ENCODE measurements around the gene KIF23.

Gene KIF23

DNA sequence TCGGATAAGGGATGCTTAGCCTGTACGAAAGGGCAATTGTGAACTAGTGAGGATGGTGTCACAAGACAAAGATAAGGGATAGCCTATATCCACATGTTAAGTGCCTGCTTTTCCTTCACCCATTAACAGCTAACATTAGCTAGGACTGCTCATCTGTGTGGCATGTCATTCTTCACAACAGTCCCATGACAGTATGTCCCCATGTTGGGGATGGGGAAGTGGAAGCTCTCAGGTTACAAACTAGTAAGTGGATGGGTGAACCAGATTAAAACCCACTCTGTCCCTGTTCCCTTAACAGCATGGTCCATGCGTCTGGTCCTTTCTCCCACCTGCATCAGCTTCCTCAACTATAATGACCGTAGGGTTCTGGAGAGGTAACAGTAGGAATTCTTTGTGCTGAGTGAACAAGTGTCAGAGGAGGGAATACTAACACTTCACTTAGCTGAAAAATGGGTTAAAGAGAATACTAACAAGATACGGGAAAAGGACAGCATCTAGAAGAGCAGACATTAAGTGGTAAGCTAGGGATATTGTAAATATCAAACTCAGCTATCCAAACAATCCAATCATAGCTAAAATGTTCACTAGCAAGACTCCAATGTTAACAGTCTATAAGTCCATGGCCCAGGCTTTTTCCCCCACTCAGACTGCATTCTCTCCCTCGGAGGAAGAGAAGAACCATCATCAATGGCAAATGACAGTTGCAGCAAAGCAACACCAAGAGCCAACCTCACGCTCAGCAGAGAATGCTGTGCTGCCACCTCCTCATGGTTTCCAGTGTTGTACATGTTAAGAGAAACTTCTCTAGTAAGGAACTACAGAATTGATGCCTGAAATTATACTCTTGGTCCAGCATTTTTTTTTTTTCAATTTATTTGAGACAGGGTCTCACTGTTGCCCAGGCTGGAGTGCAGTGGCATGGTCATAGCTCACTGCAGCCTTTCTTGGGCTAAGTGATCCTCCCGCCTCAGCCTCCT is 43.4 kb downstream of the KIF23 start:
- H3K4me1 Mint-ChIP-seq: peaks cover 34% of the 10 kb centered on the region
- H3K36me3 Mint-ChIP-seq: peaks cover 12% of the 10 kb centered on the region
- H3K4me3 Mint-ChIP-seq: no peak overlapping the region
- no peaks in the 10 kb centered on the region for H3K27me3 Mint-ChIP-seq
- DNase-seq (ENCODE audit: low spot score in 2 of 2) (no peak), ATAC-seq (ENCODE audit: low read depth) (no peak)
- no peaks in the 10 kb centered on the region for H3K9me3 Mint-ChIP-seq
- H3K27ac Mint-ChIP-seq: peak overlapping the region; percentile 68

DNA sequence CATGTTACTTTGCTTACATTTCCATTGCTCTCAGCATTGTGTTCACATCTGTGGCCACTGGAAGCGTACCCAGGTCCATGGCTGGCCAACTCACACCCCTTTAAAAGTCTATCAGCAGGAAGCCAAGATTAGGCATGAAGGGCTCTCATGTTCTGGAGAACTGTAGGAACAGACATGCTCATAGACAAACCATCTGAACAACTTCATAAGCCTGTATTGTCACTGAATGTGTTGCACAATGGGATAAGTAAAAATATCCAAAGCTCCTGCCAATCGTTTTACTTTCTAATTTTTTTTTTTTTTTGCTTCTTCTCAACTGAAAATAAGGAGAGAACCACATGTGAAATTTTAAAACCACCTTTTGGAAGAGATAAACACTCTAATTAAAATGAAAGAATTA is 44.9 kb downstream of the KIF23 start:
- no peak for ATAC-seq (ENCODE audit: low read depth)
- Mint-ChIP-seq H3K4me1 (peaks cover 29% of the 10 kb centered on the region), H3K36me3 (peaks cover 12% of the 10 kb centered on the region), H3K27ac (no peak overlapping the region), H3K4me3 (no peak overlapping the region), H3K9me3 (no peaks in the 10 kb centered on the region), H3K27me3 (no peaks in the 10 kb centered on the region)
- no peak for DNase-seq (ENCODE audit: low spot score in 2 of 2)

DNA sequence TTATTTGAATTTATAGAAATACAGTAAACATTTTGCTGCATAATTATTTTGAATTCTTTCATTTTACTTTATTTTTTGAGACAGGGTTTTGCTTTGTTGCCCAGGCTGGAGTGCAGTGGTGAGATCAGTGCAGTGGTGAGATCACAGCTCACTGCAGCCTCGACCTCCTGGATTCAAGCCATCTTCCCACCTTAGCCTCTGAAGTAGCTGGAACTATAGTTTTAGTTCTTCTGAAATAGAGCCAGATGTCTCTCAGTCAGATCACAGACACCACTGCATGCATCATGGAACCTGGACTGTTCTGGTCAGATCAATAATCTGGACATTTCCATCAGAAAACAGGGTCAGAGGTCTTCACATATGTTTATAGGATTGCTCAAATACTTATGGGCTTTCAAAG is 46.3 kb downstream of the KIF23 start:
- Mint-ChIP-seq H3K4me1 (peaks cover 17% of the 10 kb centered on the region), H3K27ac (no peak overlapping the region), H3K9me3 (no peaks in the 10 kb centered on the region), H3K27me3 (no peaks in the 10 kb centered on the region), H3K4me3 (no peak overlapping the region), H3K36me3 (peaks cover 8% of the 10 kb centered on the region)
- DNase-seq (ENCODE audit: low spot score in 2 of 2) (no peak), ATAC-seq (ENCODE audit: low read depth) (no peak)

DNA sequence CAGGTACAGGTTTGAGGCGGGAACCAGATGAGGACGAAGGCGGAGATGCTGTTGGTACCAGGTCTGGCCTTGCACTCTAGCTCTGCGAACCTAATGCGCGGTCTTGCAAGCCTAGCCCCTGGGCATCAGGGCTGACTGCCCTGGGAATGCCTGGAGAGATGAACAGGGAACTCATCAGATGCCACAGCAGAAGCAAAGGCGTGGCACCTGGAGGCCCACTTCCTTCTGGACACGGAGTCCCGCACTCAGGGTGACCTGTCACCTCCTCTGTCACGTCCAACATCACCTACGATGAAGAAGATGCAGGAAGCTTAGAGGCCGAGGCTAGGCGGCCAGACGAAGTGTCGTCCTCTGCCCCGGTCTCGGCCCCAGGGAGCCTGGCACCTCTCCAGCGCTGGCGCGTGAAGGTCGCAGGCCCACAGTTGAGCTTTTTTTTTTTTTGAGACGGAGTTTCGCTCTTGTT is 47.9 kb downstream of the KIF23 start:
- H3K4me3 Mint-ChIP-seq: peak overlapping the region; percentile 88
- H3K4me1 Mint-ChIP-seq: peaks cover 13% of the 10 kb centered on the region
- DNase-seq (ENCODE audit: low spot score in 2 of 2): peak in 1 of 2 donors; percentile 11
- ATAC-seq (ENCODE audit: low read depth): no peak
- peaks cover 3% of the 10 kb centered on the region for H3K36me3 Mint-ChIP-seq
- no peaks in the 10 kb centered on the region for H3K27me3 Mint-ChIP-seq
- H3K27ac Mint-ChIP-seq: peak overlapping the region; percentile 73
- no peaks in the 10 kb centered on the region for H3K9me3 Mint-ChIP-seq

DNA sequence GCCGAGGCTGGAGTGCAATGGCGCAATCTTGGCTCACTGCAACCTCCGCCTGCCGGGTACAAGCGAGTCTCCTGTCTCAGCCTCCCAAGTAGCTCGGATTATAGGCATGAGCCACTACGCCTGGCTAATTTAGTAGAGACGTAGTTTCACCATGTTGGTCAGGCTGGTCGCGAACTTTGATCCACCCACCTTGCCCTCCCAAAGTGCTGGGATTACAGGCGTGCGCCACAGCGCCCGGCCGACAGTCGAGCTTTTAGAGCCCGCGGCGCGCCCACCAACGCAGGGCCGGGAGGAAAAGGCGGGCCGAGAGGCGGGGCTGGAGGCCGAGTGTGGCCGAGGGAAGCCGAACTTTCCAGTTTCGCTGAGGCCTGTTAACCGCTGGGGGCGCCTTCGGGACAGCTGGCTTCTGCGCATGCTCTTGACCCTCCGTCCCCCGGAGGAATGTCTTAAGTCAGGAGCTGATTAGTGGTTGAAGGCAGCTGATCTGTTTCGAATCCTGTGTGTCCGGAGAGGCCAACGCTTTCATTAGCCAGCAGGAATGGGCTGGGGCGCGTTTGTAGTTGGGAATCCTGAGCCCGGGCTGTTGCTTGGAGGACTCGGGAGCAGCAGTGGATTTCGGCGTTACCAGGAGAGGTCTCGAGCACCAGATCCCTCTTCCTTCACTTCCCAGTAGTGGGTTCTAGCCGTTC is 48.5 kb downstream of the KIF23 start:
- H3K4me3 Mint-ChIP-seq: peak overlapping the region; percentile 88
- H3K27me3 Mint-ChIP-seq: no peaks in the 10 kb centered on the region

DNA sequence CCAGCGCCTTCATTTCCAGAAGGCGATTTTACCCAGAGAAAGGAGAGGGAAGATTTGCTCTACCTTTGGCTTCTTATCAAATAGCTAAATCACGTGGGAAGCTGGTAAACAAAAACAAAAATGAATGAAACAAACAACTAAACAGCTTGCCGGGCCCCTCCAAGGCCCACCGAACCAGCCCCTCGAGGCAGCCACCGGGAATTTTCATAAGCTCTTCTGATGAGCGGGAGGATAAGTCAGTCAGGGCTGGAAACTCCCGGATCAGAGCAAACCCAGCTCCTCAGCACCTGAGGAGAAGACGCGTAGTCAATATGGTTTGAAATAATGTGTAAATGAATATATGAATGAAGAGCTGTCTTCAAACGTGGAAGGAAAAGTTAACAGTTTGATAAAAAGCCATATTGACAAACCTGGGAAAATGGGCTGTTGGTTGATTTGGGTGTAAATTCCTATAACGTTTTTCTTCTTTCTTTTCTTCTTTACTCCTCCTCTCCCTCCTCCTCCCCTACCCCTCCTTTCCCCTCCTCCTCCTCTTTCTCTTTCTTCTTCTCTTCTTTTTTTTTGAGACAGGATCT is 49.1 kb downstream of the KIF23 start:
- DNase-seq (ENCODE audit: low spot score in 2 of 2): no peak
- peak overlapping the region; percentile 88 for H3K4me3 Mint-ChIP-seq
- H3K27me3 Mint-ChIP-seq: no peaks in the 10 kb centered on the region
- H3K9me3 Mint-ChIP-seq: no peaks in the 10 kb centered on the region
- peaks cover 13% of the 10 kb centered on the region for H3K4me1 Mint-ChIP-seq
- ATAC-seq (ENCODE audit: low read depth): no peak
- H3K27ac Mint-ChIP-seq: peak overlapping the region; percentile 73
- H3K36me3 Mint-ChIP-seq: peaks cover 1% of the 10 kb centered on the region

More for the DNA sequence above, 48.5 kb downstream of the KIF23 start:
- ATAC-seq (ENCODE audit: low read depth): peak; percentile 97
- DNase-seq (ENCODE audit: low spot score in 2 of 2): peak; percentile 91 to 92
- Mint-ChIP-seq H3K36me3 (peaks cover 1% of the 10 kb centered on the region), H3K4me1 (peaks cover 10% of the 10 kb centered on the region), H3K27ac (peak overlapping the region; percentile 73), H3K9me3 (no peaks in the 10 kb centered on the region)

DNA sequence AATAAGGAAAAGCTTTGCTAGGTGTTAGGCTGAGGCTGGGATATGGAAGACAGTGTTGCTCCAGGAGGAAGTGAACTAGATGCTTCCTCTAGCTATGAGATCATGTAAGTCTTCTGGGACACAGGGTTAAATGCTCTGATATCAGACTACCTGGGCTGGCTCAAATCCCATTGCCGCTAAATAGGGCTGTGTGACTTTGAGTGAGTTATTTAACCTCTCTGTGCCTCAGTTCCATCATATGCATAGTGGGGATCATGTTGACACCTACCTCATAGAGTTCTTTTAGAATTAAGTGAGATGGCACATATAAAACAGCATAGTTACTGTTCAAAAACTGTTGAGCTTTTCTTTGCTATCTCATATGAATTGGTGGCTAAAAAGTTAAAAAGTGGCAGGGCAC is 51.1 kb downstream of the KIF23 start:
- ATAC-seq (ENCODE audit: low read depth) (no peak), DNase-seq (ENCODE audit: low spot score in 2 of 2) (no peak)
- Mint-ChIP-seq H3K4me3 (no peak overlapping the region), H3K27me3 (no peaks in the 10 kb centered on the region), H3K9me3 (no peaks in the 10 kb centered on the region), H3K27ac (no peak overlapping the region), H3K4me1 (peaks cover 20% of the 10 kb centered on the region), H3K36me3 (peaks cover 1% of the 10 kb centered on the region)

DNA sequence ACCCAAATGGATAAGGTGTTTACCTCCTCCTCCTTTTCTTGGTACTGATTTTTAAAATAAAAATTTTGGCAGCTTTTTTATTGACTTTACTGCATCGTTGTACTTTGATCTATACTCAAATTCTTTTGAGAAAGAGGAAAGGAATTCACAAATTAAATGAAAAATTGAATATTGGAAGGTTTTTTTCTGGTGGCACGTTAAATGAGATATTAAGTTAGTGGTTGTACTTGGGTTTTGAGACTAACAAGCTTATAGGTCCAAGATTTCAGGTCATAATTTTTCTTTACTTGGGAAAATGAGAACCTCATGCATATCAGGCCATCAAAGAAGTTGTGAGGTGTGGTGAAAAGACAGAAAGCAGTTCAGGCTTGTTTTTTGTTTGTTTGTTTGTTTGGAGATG is 52.6 kb downstream of the KIF23 start:
- Mint-ChIP-seq H3K36me3 (peaks cover 1% of the 10 kb centered on the region), H3K4me1 (peaks cover 18% of the 10 kb centered on the region), H3K9me3 (no peaks in the 10 kb centered on the region), H3K4me3 (no peak overlapping the region), H3K27me3 (no peaks in the 10 kb centered on the region), H3K27ac (no peak overlapping the region)
- ATAC-seq (ENCODE audit: low read depth) (no peak), DNase-seq (ENCODE audit: low spot score in 2 of 2) (no peak)

DNA sequence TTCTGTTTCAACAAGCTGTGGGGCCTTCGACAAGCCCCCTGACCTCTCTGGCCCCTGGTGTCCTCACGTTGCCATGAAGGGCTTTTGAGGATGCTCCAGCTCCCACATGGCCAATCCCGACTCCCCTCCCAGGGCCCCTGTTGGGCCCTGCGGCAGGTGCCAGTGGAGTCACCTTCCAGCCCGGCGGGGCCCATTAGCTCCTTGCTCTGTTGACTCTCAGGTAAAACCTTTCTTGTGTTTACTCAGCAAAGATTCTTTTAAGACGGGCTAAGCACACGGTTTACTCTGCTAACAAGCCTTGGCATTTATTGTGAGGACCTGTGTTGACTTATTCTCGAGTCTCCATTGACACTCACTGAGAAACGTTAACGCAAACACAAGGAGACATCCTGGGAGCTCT is 53.5 kb downstream of the KIF23 start:
- DNase-seq (ENCODE audit: low spot score in 2 of 2) (no peak), ATAC-seq (ENCODE audit: low read depth) (no peak)
- Mint-ChIP-seq H3K4me3 (no peak overlapping the region), H3K27ac (no peak overlapping the region), H3K9me3 (no peaks in the 10 kb centered on the region), H3K4me1 (peaks cover 14% of the 10 kb centered on the region), H3K36me3 (no peaks in the 10 kb centered on the region), H3K27me3 (no peaks in the 10 kb centered on the region)

DNA sequence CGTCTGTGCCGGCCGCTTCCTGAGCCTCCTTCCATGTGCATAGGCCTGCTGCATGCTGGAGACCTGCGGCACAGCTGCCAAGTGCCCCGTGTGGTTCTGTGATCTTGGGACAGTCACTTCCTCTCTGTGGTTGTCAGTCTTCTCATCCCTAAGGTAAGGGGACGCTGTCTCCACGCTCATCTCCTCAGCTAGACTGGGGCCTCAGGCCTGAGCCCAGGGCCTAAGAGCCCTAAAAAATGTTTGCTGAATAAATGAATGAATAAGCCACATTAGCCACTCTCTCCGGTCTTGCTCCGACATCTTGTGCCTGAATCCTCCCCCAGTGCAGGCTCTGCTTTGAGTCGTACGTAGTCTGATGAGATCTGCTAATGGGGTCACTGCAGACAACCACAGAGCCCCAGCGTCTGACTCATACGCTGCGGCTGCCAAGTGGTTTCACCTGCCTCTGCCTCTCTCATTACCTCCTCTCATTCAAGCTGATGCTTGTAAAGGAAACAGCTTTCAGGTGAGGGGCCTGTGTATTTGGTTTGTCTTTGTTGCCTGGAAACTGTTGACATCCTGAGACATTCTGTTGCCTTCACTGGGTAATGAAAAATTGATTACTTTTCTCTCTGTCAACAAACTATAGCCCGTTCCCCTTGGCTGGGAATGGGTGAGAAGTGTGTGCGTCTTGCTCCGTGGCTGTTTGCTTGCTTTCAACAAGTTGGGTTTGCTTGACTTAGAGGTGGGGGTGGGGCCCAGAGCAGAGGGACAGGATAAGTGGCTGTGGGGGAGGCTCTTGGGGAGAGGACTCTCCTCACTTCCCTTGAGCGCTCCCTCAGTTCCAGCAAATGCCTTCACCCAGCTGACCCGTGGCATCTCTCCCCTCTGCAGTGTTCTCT is 54.3 kb downstream of the KIF23 start:
- Mint-ChIP-seq H3K27me3 (no peaks in the 10 kb centered on the region), H3K36me3 (no peaks in the 10 kb centered on the region), H3K4me3 (no peak overlapping the region), H3K9me3 (no peaks in the 10 kb centered on the region), H3K4me1 (peaks cover 14% of the 10 kb centered on the region), H3K27ac (peak overlapping the region; percentile 75)
- ATAC-seq (ENCODE audit: low read depth) (peak; percentile 87), DNase-seq (ENCODE audit: low spot score in 2 of 2) (peak in 1 of 2 donors; percentile 33)

DNA sequence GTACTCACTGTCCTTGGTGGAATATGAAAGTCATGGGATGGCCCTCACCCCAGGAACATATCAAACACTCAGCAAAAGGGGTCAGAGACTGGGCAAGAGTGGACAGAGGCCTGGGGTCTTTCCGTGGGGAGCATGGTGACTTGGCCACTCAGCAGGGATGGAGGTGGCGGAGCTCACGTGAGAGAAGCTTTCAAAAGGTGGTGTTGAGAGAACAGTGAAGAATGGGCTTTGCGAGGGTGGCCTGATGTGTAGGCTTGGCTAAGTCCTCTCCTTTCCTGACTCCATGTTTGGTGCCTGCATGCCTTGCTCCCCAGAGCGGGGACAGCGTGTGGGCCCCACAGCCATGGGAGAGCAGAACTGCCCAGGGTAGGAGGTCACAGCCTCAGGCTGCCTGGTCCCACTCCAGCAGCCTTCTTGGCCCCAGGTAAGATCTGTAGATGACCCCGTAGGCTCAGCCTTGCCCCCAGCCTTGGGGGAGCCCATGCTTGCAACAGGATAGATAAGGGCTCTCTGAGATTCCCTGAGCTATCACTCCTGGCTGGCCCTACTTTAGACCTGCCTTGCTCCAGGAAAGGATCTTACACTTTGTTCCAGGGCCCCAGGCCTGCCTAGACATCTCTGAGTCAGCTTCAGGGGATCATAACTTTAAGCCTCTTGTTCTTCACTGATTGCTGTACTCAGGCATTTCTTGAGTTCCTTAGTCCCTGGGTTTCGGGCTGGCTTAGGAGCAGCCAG is 55.5 kb downstream of the KIF23 start:
- no peaks in the 10 kb centered on the region for H3K27me3 Mint-ChIP-seq
- ATAC-seq (ENCODE audit: low read depth) (no peak), DNase-seq (ENCODE audit: low spot score in 2 of 2) (no peak)
- H3K4me3 Mint-ChIP-seq: no peak overlapping the region
- peaks cover 12% of the 10 kb centered on the region for H3K4me1 Mint-ChIP-seq
- no peaks in the 10 kb centered on the region for H3K36me3 Mint-ChIP-seq
- H3K9me3 Mint-ChIP-seq: no peaks in the 10 kb centered on the region
- H3K27ac Mint-ChIP-seq: peak overlapping the region; percentile 75

DNA sequence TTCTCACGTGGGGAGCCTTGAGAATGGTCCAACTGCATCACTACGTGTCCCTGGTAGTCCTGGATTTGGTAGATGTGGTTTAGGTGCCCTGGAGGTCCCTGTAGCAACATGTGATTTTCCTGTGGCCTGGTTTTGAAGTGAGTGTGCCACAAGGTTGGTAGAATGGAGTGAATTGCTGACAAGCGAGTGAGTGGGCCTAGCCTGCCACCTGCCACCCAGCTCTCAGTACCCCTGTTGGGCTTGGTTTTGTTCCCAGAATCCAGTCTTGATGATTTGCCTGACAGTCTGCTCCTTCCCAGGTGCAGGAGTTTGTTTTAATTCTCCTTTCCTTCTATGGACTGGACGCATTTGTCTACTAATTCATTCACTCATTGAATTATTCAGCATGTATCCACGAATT is 57.9 kb downstream of the KIF23 start:
- no peak for DNase-seq (ENCODE audit: low spot score in 2 of 2)
- no peaks in the 10 kb centered on the region for H3K36me3 Mint-ChIP-seq
- ATAC-seq (ENCODE audit: low read depth): no peak
- peaks cover 7% of the 10 kb centered on the region for H3K27me3 Mint-ChIP-seq
- H3K4me1 Mint-ChIP-seq: peaks cover 12% of the 10 kb centered on the region
- no peak overlapping the region for H3K4me3 Mint-ChIP-seq
- H3K9me3 Mint-ChIP-seq: no peaks in the 10 kb centered on the region
- H3K27ac Mint-ChIP-seq: no peak overlapping the region

DNA sequence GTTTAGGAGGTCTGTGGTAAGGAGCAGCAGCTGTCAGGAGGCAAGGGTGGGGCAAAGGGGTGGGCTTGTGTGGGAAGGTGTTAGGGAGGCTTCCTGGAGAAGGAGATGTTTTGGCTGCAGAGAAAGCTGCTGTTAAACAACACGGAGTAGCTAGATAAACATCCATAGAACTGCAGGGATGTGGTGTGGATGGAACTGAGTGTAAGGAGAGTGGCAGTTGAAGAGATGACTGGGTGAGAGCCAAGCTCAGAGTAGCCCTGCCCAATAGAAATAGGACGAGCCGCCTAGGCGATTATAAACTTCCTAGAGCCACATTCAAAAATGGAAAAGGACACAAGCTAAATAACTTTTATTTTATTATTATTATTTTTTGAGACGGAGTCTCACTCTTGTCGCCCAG is 58.4 kb downstream of the KIF23 start:
- peaks cover 12% of the 10 kb centered on the region for H3K4me1 Mint-ChIP-seq
- peaks cover 7% of the 10 kb centered on the region for H3K27me3 Mint-ChIP-seq
- DNase-seq (ENCODE audit: low spot score in 2 of 2): no peak
- H3K27ac Mint-ChIP-seq: no peak overlapping the region
- H3K4me3 Mint-ChIP-seq: no peak overlapping the region
- H3K9me3 Mint-ChIP-seq: no peaks in the 10 kb centered on the region
- no peaks in the 10 kb centered on the region for H3K36me3 Mint-ChIP-seq
- ATAC-seq (ENCODE audit: low read depth): no peak
